Right lobe of liver (tissue), 4 donors: ENCODE measurements around the gene CENATAC.

Experiments used
- CTCF ChIP-seq, 4 donors: fragments of 200-600 bp in 3 of 4; fragments of 450-650 bp in 1 of 4; IDR thresholded peaks; one replicate each; pipeline versions ENCODE4 v1.5.1 to v1.8.0; 2016 to 2022; ENCODE audit warnings: antibody characterized with exemption in 4 of 4, mild to moderate bottlenecking in 2 of 4
- POLR2A ChIP-seq: fragments of 450-650 bp; IDR thresholded peaks from one replicate; pipeline ENCODE4 v1.6.1; 2017; ENCODE audit warnings: antibody characterized with exemption, mild to moderate bottlenecking
- donor health status: DM: no; HTN: no; CAD: no.
- donor health status: DM: no; HTN: no; CAD: no.
- donor health status: DM: no; HTN: yes; CAD: no.

GRCh38 chr11:119006656-119007055 lies 8.7 kb downstream of the CENATAC start:
- TF ChIP-seq POLR2A = no peak
- TF ChIP-seq CTCF (IDR thresholded peaks at IDR 0.05) = no peak
